GM19023 (cell line): ENCODE measurements around the gene FALEC.
"Not testable (repeated sequence)": the region's sequence is repeated elsewhere in the genome, so short reads cannot be mapped to it uniquely, and the experiment has no call there.

ENCODE experiments used
- ATAC-seq: cut with Tn5 transposase; IDR thresholded peaks from one replicate; pipeline ENCODE4 v1.9.1; 2021; ENCODE audit warnings: mild to moderate bottlenecking, moderate library complexity; ENCODE audit not compliant: unreplicated experiment

FALEC gene

GRCh38 chr1:150573648-150574071, 58.1 kb downstream of the FALEC start:
- ATAC-seq = not testable (repeated sequence)

- no peak for ATAC-seq
Observed at GRCh38 chr1:150574260-150575071, 58.9 kb downstream of the FALEC start.

GRCh38 chr1:150575072-150575489, 59.5 kb downstream of the FALEC start:
- no peak for ATAC-seq

- no peak for ATAC-seq
Observed at GRCh38 chr1:150575518-150576366, 60.2 kb downstream of the FALEC start.

- ATAC-seq = no peak
Observed at GRCh38 chr1:150576367-150576711, 60.8 kb downstream of the FALEC start.

GRCh38 chr1:150576794-150577556, 61.4 kb downstream of the FALEC start:
- ATAC-seq = no peak

GRCh38 chr1:150577557-150578271, 62.2 kb downstream of the FALEC start:
- no peak for ATAC-seq

GRCh38 chr1:150578272-150579109, 62.9 kb downstream of the FALEC start:
- peak; percentile 5 for ATAC-seq

- peak; percentile 85 for ATAC-seq
Observed at GRCh38 chr1:150579110-150579944, 63.8 kb downstream of the FALEC start, which contains the start of gene MCL1. Gene MCL1, minus strand, starts transcription at chr1:150579610. Its CDS starts 80 bp downstream, at chr1:150579530.

GRCh38 chr1:150579945-150580642, 64.5 kb downstream of the FALEC start:
- no peak for ATAC-seq

GRCh38 chr1:150580966-150581365, 65.4 kb downstream of the FALEC start:
- ATAC-seq = not testable (repeated sequence)

- not testable (repeated sequence) for ATAC-seq
Observed at GRCh38 chr1:150581437-150581836, 65.9 kb downstream of the FALEC start.

GRCh38 chr1:150581962-150582361, 66.4 kb downstream of the FALEC start:
- ATAC-seq = not testable (repeated sequence)

GRCh38 chr1:150582371-150582770, 66.8 kb downstream of the FALEC start:
- no peak for ATAC-seq
